ENCODE measurements around the gene PIGN.
"Not testable (repeated sequence)": the region's sequence is repeated elsewhere in the genome, so short reads cannot be mapped to it uniquely, and the experiment has no call there.

Gene PIGN

DNA sequence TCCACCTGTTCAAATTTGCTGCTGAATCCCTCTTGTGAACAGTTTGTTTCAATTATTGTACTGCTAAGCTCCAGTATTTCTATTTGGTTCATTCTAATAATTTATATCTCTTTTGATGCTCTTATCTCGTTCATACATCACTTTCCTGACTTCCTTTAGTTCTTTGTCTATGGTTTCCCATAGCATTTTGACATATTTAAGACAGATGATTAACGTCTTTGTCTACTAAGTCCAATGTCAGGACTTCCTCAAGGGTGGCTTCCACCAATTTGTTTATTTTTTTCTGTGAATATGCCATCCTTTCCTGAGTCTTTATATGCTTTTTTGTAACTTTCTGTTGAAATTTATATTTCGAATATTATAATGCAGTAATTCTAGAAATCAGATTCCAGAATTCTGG lies 9.6 kb downstream of the PIGN start:
- DNase-seq (ENCODE audit: low read depth), result no peak

DNA sequence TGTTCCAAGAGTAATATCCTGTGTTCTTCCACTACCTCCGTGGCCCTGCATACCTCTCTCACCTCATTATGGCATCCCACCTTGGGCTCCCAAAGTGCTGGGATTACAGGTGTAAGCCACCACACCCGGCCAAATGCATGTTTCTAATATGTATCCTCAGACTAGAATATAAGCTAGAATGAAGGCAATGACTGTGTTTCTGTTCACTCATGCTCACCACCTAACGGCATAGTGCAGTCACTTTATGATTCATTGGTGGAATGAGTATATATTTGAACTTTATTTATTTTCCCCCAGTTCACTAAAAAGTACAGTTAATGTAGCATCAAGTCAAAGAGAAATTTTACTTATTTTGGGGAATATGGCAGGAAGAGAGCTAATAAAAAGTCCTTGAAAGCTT lies 11.3 kb downstream of the PIGN start:
- no peak for DNase-seq (ENCODE audit: low read depth)

- DNase-seq (ENCODE audit: low read depth), result no peak
Observed at GRCh38 chr18:62172298-62172697, 14.6 kb downstream of the PIGN start.

DNA sequence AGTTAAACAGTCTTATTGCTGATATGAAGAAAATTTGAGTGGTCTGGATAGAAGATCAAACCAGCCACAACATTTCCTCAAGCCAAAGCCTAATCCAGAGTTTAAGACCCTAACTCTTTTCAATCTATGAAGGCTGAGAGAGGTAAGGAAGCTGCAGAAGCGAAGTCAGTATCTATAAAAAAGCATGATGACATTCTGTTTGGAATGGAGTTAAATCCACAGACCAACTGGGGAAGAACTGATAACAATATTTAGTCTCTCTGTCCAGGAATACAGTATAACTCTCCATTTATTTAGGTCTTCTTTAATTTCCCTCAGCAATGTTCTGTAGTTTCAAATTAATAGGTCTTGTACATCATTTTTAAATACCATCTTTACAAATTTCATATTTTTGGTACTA lies 16.0 kb downstream of the PIGN start:
- DNase-seq (ENCODE audit: low read depth), result no peak

GRCh38 chr18:62166524-62166923 lies 20.3 kb downstream of the PIGN start:
- not testable (repeated sequence) for DNase-seq (ENCODE audit: low read depth)

- no peak for DNase-seq (ENCODE audit: low read depth)
Observed at GRCh38 chr18:62165583-62165982, 21.3 kb downstream of the PIGN start.

GRCh38 chr18:62164855-62165487 lies 21.9 kb downstream of the PIGN start:
- no peak for DNase-seq (ENCODE audit: low read depth)

GRCh38 chr18:62164310-62164709 lies 22.5 kb downstream of the PIGN start:
- DNase-seq (ENCODE audit: low read depth), result no peak

DNA sequence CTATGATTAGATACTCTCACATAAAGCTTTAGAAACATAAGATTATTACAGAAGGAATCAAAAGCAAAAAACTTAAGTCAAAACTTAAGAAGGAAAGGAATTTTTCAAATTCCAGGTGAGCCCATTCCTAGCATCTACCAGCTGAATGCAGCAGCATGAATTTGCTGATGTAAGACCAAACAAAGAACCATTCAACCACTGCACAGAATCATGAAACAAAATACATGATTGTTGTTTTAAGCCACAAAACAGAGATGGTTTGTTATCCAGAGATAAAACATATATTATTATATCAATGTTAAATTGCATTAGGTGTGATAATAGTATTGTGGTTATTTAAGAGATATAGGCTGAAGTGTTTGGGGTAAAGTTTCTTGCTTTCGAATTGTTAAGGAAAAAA lies 29.0 kb downstream of the PIGN start:
- no peak for DNase-seq (ENCODE audit: low read depth)

DNA sequence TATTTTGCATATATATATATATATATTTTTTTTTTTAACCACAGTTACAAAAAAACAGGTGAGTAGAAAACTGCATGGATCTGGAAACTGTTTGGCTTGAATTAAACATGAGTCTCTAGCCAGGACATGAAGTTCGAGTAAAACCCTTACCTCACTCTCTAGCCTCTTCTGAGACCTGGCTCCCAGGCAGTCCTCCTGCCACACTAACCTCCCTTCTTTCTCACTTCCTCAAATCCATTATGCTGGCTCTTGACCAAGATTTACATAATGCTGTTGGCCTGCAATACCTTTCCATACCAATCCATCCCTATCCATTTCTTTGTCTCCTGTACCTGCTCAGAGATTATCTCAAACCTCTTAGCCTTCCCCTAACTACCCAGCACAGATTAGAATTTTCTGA lies 34.0 kb downstream of the PIGN start:
- no peak for DNase-seq (ENCODE audit: low read depth)

- DNase-seq (ENCODE audit: low read depth), result no peak
Observed at GRCh38 chr18:62151068-62151771, 35.6 kb downstream of the PIGN start.

GRCh38 chr18:62144338-62144737 lies 42.5 kb downstream of the PIGN start:
- DNase-seq (ENCODE audit: low read depth), result no peak

- DNase-seq (ENCODE audit: low read depth), result no peak
Observed at GRCh38 chr18:62140259-62140658, 46.6 kb downstream of the PIGN start.

DNA sequence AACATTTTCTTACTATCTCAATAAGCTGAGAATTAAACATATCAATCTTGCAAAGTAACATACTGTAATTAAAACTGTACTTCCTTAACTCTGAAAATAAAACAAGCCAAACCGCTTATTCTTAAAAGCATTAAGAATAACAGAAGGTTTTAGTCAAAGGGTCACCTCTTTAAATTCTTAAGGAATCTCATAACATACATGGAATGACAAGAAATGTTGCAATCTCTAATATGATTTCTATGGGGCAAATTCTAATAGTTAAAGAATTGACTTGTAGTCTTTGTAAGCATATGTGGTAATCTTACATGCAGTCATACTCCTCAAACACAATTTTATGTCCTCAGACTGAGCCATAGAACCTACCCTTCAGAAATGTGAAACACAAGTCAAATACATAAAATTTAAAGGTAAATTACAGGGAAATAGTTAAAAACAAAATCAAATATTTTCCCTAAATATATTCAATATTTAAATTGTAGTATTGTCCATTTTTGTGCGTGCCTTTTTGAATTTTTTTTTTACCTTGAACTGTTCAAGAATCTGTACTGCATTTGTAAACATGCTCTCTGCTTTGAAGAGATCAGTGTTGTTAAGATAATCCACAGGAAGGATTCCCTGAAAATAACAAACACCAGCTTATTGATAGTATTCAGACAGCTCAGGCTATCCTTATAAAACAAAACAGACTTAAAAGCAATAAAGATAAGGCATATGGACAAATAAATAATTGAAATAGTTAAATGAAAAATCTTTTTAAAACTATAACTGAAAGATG lies 48.2 kb downstream of the PIGN start:
- DNase-seq (ENCODE audit: low read depth), result no peak

GRCh38 chr18:62131301-62131909 lies 55.5 kb downstream of the PIGN start:
- DNase-seq (ENCODE audit: low read depth), result no peak

DNA sequence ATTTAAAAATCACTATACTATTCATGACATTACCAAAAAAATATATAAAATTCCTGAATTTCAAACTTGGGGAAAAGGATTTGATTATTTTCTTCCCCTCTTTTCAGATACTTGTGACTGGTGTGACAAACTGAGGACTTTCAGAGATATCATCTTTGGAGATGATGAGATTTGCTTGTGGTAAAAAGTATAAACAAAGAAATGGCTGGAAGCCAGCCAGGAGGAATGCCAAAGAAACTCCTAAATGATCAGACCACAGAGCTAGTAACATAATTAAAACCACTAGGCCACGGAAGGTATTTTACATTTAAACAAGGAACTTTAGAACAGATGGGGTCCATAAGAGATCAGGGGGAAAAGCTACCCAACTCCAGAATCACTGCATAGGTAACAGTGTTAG lies 58.7 kb downstream of the PIGN start:
- no peak for DNase-seq (ENCODE audit: low read depth)

- DNase-seq (ENCODE audit: low read depth), result no peak
Observed at GRCh38 chr18:62126737-62127136, 60.1 kb downstream of the PIGN start.

GRCh38 chr18:62125702-62126101 lies 61.2 kb downstream of the PIGN start:
- no peak for DNase-seq (ENCODE audit: low read depth)

DNA sequence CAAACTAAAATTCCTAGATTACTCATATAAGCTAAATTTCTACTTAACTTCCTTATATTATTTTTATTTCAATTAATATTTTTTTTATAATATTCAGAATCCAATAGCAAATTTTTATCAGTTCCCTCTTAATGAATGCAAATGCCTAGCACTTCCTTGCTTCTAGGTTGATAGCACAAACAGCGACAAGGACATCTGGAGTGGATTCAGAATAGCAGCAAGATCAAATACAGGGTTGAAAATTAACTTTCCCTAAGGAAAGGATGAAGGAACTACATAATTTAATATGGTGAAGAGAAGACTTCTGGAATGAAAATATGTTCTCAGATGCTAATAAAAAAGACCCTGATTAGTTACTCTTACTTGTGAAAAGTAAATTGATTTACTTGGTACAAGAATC lies 64.5 kb downstream of the PIGN start:
- DNase-seq (ENCODE audit: low read depth), result no peak

DNA sequence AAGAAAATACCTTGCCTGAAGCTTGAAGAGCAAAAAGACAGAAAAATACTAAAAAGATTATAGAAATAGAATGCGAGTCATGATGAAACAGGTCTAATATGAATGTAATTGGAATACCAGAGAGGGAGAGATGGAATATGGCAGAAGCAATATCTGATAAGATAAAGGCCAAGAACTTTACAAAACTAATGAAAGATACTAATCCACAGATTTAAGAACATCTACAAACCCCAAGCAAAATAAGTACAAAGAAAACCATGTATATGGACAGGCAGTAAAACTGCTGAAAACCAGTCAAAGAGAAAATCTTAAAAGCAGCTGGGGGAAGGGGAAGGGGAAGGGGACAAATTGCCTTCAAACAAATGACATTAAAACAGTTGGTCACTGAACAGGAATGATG lies 67.0 kb downstream of the PIGN start:
- no peak for DNase-seq (ENCODE audit: low read depth)

DNA sequence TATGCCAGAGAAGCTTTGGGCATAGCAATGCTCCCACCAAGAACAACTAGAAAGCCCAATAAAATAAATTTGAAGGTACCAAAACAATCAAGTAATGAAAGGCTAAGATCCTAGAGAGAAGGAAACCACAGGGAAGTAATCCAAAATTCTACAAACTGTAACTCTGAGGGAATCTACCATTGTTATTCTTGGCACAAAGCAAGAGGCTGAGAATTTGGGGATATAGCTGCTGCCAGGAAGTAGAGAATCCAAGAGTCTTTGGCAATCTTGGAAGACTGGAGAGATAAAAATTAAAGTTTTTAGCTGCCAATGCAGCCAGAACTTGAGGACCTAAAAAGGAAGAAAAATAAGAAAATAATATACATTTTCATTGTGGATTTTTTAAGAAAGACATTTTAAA lies 68.5 kb downstream of the PIGN start:
- no peak for DNase-seq (ENCODE audit: low read depth)

DNA sequence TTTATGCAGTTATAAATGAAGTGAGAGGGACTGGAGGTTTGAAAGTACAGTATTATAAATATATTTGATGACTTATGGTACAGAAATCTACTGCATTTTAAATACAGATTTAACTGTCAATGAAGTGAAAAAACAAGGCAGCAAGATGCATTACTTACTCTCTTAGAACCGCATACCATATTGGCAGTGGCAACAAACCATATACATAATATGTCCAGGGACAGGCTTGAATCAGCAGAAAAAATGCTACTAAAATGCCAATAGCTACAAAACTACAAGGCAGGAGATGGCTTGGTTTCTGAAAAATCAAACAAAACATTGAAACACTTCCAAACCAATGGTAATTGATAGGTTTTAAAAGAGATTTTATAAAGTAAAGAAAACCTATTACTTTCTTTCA lies 77.2 kb downstream of the PIGN start:
- no peak for DNase-seq (ENCODE audit: low read depth)

- no peak for DNase-seq (ENCODE audit: low read depth)
Observed at GRCh38 chr18:62107881-62108280, 79.0 kb downstream of the PIGN start.

Data from stimulated activated CD8-positive, alpha-beta memory T cell treated with anti-CD3 and anti-CD28 coated beads, Interleukin-12 subunit alpha, Interleukin-12 subunit beta, amount 100 ng/mL, for 4 hours (primary cell).